GM13977 (cell line): Measurements from ENCODE around the gene CAT.

ENCODE experiments used
- DNase-seq: peaks from one replicate; pipeline ENCODE4 v3.0.0; 2012; ENCODE audit warnings: low spot score
- in situ Hi-C: fragments of 300-500 bp; cut with MboI; formaldehyde crosslinking; loops from one replicate; pipeline ENCODE4 v1.12.0; 2022; ENCODE audit warnings: low sequenced_read_pairs, low pct_unique_long_range_greater_than_20kb, mixed read lengths, inconsistent platforms; ENCODE audit not compliant: unreplicated experiment
- TF ChIP-seq, protein P1 (sequence below): IDR thresholded peaks from 2 replicates; pipeline ENCODE4 v1.5.1; 2012; ENCODE audit warnings: mild to moderate bottlenecking, control low read depth; ENCODE audit not compliant: insufficient read depth; ENCODE audit errors: extremely low read depth, missing control alignments

The CAT gene

GRCh38 chr11:34512840-34513681, 74.3 kb downstream of the CAT start:
- in situ Hi-C loops: no loop called here
- TF ChIP-seq, protein P1, sequence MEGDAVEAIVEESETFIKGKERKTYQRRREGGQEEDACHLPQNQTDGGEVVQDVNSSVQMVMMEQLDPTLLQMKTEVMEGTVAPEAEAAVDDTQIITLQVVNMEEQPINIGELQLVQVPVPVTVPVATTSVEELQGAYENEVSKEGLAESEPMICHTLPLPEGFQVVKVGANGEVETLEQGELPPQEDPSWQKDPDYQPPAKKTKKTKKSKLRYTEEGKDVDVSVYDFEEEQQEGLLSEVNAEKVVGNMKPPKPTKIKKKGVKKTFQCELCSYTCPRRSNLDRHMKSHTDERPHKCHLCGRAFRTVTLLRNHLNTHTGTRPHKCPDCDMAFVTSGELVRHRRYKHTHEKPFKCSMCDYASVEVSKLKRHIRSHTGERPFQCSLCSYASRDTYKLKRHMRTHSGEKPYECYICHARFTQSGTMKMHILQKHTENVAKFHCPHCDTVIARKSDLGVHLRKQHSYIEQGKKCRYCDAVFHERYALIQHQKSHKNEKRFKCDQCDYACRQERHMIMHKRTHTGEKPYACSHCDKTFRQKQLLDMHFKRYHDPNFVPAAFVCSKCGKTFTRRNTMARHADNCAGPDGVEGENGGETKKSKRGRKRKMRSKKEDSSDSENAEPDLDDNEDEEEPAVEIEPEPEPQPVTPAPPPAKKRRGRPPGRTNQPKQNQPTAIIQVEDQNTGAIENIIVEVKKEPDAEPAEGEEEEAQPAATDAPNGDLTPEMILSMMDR: peak; percentile 83
- peak; percentile 71 for DNase-seq

DNA sequence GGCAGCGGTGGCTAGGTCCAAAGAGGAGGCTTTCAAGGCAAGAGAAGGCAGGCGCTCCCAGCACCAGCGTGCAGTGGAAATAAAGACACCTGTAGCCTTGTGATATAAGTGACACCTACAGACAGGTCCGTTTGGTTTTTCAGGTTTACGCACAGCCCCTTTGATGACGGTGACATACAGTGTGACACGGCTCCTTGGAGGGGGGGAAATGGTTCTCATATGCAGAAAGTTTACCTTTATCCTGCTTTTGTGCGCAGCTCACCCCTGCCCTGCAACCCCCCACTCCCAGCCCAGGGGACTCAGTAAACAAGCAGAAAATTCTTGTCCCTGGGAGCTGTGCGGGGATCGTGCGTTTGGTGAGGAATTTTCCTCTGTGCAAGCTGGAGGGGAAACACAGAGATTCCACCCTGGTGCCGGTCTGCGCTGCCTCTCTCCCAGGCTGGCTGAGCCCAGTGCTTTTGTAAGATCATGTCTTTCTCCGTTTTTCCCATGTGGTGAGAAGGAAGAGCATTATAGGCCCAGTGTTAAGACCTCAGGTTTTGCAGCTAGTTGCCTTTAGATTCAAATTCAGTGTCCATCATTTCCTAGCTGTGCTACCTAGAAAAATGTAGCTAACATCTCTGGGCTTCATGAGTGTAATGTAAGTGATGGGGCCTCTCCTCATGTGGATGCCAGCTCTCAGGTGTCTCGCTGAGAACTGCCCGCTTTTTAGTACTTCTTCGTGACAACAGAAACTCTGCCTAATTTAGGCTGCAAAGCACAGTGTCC, 75.1 kb downstream of the CAT start, which contains the start of gene ELF5:
Gene ELF5 (minus strand): TSS at position 113 of the 768 bp plus-strand sequence. CDS start 8,045 bp downstream, outside the sequence.
- no peak for DNase-seq
- in situ Hi-C loops: no loop called here
- TF ChIP-seq, protein P1: no peak

DNA sequence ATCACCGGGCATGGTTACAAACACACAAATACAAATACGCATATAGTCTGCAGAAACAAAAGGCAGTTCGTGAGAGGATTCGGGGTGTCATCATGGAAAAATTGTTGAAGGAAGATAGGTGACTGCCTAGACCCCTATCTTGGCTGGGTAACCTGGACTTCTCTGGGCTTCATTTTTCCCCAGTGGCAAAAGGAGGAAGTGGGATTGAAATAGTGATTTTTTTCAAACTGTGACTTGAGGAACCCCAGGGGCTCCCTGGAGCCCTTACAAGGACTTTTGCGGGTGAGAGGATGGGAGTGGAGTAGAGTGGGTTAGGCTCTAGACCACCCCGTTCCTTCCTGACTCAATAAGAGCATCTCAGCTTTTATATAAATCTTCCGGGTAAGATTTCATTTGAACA, 75.9 kb downstream of the CAT start:
- TF ChIP-seq, protein P1: no peak
- DNase-seq: no peak
- in situ Hi-C loops: no loop called here

DNA sequence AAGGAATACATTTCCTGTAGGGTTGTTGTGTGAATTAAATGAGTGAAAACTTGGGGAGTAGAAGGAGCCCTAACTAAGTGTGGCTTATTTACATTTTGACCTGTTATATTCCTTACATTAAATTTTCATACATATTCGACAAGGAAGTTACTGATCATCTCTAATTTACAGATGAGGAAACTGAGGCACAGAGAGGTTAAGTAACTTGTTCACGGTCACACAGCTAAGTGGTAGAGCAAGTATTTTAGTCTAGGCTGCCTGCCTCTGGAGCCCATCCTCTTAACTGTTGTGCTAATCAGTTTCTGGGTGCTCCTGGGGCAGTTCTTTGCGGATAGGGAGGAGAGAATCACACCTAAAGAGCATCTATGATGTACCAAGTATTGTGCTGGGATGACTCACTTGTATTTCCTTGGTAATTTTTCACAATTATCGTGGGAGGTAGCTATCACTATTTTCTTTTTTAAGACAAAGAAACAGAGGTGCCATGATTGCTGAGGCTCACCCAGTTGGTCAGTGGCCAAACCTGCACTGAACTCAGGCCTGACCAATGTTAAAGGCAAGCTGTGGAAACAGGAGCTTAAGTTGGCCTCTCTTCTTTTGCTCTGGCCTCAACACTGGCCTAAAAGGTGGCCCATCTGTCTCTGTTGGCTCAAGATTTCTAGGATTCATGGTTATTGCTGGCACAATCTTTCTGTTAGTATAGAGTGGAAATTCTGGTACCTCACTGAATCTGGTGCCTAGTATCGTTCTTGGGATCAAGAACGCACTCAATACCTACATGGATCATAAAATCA, 77.7 kb downstream of the CAT start:
- DNase-seq: no peak
- in situ Hi-C loops: no loop called here
- TF ChIP-seq, protein P1: no peak

DNA sequence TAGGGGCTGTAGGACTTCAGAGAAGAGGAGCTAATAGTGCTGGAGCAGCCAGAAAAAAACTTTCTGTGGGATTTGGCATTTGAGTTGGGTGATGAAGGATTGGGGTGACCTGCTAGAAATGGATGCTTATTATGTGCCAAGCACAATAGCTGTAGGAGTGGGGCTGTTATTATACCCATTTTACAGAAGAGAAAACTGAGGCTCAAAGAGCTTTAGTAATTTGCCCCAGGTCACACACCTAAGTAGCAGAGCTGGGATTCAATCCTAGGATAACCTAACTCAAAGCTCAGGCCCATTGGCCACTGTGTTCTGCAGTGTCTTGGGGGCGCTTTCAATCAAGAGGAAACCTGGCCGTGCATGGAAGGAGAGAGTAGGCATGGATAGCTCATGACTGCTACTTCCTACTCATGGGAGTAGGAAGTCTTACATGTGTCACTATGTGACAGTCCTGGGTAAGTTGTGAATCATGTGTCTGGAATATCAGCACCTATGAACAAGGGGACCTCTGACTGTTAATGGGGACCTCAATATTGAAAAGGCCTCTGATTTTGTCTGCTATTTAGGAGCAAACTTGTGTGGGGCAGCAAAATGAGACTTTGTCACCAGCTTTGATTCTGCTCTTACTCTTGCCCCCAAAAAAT, 81.0 kb downstream of the CAT start:
- in situ Hi-C loops: no loop called here
- no peak for DNase-seq

More for the DNA sequence above, 81.0 kb downstream of the CAT start:
- TF ChIP-seq, protein P1: no peak
